K562 (cell line): ENCODE results near the gene CIAO1. TPM values are rescaled to one million over a fixed set of nuclear protein-coding genes. Genes with fewer than 3 reads are reported as not detected.
A peak's percentile ranks its signal among the peaks of the same experiment; 100 is the strongest.

ENCODE experiments used
- BMI1 ChIP-seq: fragments of 150-350 bp; IDR thresholded peaks from 2 replicates; pipeline ENCODE4 v1.6.1; 2014; ENCODE audit warnings: low read length
- BRD4 ChIP-seq: fragments of 200-600 bp; sonication (generic); IDR thresholded peaks from 2 replicates; pipeline ENCODE4 v1.6.1; 2017; ENCODE audit warnings: inconsistent platforms
- DMBX1 ChIP-seq: fragments of 250-450 bp; sonication (Bioruptor Pico); IDR thresholded peaks from 2 replicates; pipeline ENCODE4 v1.8.0; 2022; ENCODE audit warnings: inconsistent platforms, mild to moderate bottlenecking, moderate library complexity, borderline replicate concordance
- EP300 ChIP-seq: IDR thresholded peaks from 2 replicates; pipeline ENCODE4 v1.6.1; 2012; ENCODE audit warnings: low read length, improper control_type of control experiment
- ESRRA ChIP-seq: fragments of 450-650 bp; IDR thresholded peaks from 2 replicates; pipeline ENCODE4 v1.6.1; 2014; ENCODE audit warnings: low read depth, mild to moderate bottlenecking, moderate library complexity, borderline replicate concordance
- ETS2 ChIP-seq: IDR thresholded peaks from 2 replicates; pipeline ENCODE4 v1.6.1; 2016; ENCODE audit warnings: borderline replicate concordance, missing genetic modification characterization, mild to moderate bottlenecking, moderate library complexity, missing compliant biosample characterization; ENCODE audit not compliant: poor library complexity, severe bottlenecking
- GABPB1 ChIP-seq: sonication (generic); formaldehyde crosslinking; IDR thresholded peaks from 2 replicates; pipeline ENCODE4 v1.8.0; 2022; ENCODE audit warnings: mild to moderate bottlenecking, missing genetic modification reagents
- HDGF ChIP-seq: fragments of 450-650 bp; IDR thresholded peaks from 2 replicates; pipeline ENCODE4 v1.6.1; 2016
- MCM7 ChIP-seq, 2 experiments: fragments of 450-650 bp; IDR thresholded peaks; 2 replicates each; pipeline ENCODE4 v1.6.1; 2016 to 2018
- MYNN ChIP-seq, 2 experiments: sonication (generic); formaldehyde crosslinking in 1 of 2; IDR thresholded peaks; 2 replicates each; pipeline versions ENCODE4 v1.5.0 to v1.6.1; 2016 to 2020; ENCODE audit warnings: antibody characterized with exemption in 1 of 2, missing genetic modification reagents in 1 of 2
- POLR2AphosphoS5 ChIP-seq: IDR thresholded peaks from 2 replicates; pipeline ENCODE4 v1.6.1; 2011; ENCODE audit warnings: mild to moderate bottlenecking, low read depth, low read length, moderate library complexity; ENCODE audit not compliant: control insufficient read depth, insufficient read depth
- SAFB ChIP-seq: fragments of 200-400 bp; formaldehyde crosslinking; IDR thresholded peaks from 2 replicates; pipeline ENCODE4 v1.6.1; 2017; ENCODE audit warnings: low read depth, low read length, borderline replicate concordance
- TBL1XR1 ChIP-seq, 2 experiments: IDR thresholded peaks; 2 replicates each; pipeline ENCODE4 v1.6.1; 2012; ENCODE audit warnings: improper control_type of control experiment in 2 of 2, low read length in 2 of 2, mild to moderate bottlenecking in 1 of 2
- polyA plus RNA-seq, 8 experiments: library from polyadenylated mRNA; depleted of rRNA in 4 of 8; stranded (reverse) in 5 of 8; unstranded in 3 of 8; fragments of >200 nt; fragmentation: Nextera tagmentation in 2 of 8; fragmentation: Illumina TruSeq in 1 of 8; extraction: Ambion mirVana in 2 of 8; extraction: Trizol in 1 of 8; gene quantifications; 2 replicates each; pipeline versions ENCODE4 v1.2.1 to v1.2.3, GENCODE V29; 2011 to 2014; ENCODE audit warnings: inconsistent platforms in 1 of 8, missing spikeins in 1 of 8
- total RNA-seq, 7 experiments: library from RNA; depleted of rRNA in 6 of 7; stranded (reverse); fragments of >200 nt in 6 of 7; fragmentation: Illumina TruSeq in 2 of 7; extraction: Trizol in 2 of 7; gene quantifications; 2 replicates each; pipeline versions ENCODE4 v1.2.1 to v1.2.3, GENCODE V29; 2011 to 2021; ENCODE audit warnings: low replicate concordance in 1 of 7
- TF ChIP-seq, protein P1 (sequence below), 3 experiments: fragments of 200-800 bp in 1 of 3; fragments of 250-450 bp in 1 of 3; fragments of 450-650 bp in 1 of 3; sonication (Bioruptor Pico) in 1 of 3; sonication (Bioruptor generic) in 1 of 3; formaldehyde crosslinking in 1 of 3; IDR thresholded peaks; 2 replicates each; pipeline versions ENCODE4 v1.6.1 to v1.8.0; 2016 to 2022; ENCODE audit warnings: mild to moderate bottlenecking in 2 of 3, missing genetic modification characterization in 2 of 3, missing compliant biosample characterization in 1 of 3, moderate library complexity in 1 of 3
- TF ChIP-seq, protein P2 (sequence below): fragments of 450-650 bp; IDR thresholded peaks from 2 replicates; pipeline ENCODE4 v1.6.1; 2017; ENCODE audit warnings: antibody characterized with exemption, mild to moderate bottlenecking
- TF ChIP-seq, protein P3 (sequence below), 2 experiments: IDR thresholded peaks; 2 replicates each; pipeline ENCODE4 v1.6.1; 2012; ENCODE audit warnings: improper control_type of control experiment in 2 of 2, low read depth in 2 of 2, low read length in 2 of 2, borderline replicate concordance in 1 of 2

CIAO1 gene
- total and polyA plus RNA-seq, 9 of the 15 experiments (the other 6 are each of a cell fraction or from before 2014, with no cell fraction given): 11.4 to 156 (median 92.8) TPM

DNA sequence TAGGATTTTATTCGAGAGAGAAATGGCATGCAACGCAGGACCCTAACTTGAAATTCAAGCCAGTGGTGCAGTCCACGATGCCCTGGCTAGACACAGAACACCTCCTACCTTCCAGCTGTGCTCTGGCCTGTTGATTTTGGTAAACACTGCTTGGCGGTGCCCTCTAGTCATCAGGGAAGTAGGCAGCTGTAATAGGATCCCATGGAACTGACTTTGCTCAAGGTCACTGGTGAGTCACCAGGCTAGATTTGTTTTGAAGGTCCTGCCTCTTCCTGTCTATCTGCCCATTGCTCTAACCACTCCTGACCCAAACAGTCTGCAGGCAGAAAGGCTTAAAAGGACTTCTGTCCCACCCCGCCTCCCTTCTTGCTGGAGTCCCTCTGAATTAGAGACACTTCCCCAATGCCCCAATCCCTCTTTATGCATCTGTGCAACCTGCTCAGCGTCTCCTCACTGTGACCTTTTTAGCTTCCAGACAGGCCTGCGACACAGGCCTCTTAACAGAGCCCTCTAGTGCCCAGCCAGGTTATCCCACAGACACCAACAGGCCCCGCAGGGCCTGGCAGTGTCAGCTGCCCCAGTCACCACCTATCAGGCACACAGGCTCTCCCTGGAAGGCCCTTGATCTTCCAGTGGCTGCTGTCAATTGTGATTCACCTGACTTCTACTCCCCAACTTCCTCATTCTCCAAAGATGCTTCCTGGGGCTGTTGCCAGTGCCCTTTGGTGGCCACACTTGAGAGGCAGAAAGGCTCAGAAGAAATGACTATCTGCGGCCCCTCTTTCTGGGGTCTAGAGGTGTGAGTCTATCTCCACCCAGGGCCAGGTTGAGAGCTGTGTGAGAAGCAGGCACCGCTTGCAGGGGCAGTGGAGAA is 5.4 kb upstream of the CIAO1 start (continued):
- TF ChIP-seq, protein P1, sequence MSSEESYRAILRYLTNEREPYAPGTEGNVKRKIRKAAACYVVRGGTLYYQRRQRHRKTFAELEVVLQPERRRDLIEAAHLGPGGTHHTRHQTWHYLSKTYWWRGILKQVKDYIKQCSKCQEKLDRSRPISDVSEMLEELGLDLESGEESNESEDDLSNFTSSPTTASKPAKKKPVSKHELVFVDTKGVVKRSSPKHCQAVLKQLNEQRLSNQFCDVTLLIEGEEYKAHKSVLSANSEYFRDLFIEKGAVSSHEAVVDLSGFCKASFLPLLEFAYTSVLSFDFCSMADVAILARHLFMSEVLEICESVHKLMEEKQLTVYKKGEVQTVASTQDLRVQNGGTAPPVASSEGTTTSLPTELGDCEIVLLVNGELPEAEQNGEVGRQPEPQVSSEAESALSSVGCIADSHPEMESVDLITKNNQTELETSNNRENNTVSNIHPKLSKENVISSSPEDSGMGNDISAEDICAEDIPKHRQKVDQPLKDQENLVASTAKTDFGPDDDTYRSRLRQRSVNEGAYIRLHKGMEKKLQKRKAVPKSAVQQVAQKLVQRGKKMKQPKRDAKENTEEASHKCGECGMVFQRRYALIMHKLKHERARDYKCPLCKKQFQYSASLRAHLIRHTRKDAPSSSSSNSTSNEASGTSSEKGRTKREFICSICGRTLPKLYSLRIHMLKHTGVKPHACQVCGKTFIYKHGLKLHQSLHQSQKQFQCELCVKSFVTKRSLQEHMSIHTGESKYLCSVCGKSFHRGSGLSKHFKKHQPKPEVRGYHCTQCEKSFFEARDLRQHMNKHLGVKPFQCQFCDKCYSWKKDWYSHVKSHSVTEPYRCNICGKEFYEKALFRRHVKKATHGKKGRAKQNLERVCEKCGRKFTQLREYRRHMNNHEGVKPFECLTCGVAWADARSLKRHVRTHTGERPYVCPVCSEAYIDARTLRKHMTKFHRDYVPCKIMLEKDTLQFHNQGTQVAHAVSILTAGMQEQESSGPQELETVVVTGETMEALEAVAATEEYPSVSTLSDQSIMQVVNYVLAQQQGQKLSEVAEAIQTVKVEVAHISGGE (CRISPR knock-in tag; IDR thresholded peaks at IDR 0.05): peak in 1 of 3 experiments; percentile 19; a peak in 1 of 6 replicates
- no peak for TF ChIP-seq ETS2 (tag)
- TF ChIP-seq DMBX1 (CRISPR knock-in tag): peak; percentile 40; the same call in 1 of the 2 replicates
- peak; percentile 99 for TF ChIP-seq ESRRA
- no peak for TF ChIP-seq GABPB1 (CRISPR knock-in tag)
- no peak for TF ChIP-seq SAFB
- no peak for TF ChIP-seq HDGF
- no peak for TF ChIP-seq POLR2AphosphoS5
- TF ChIP-seq, protein P2, sequence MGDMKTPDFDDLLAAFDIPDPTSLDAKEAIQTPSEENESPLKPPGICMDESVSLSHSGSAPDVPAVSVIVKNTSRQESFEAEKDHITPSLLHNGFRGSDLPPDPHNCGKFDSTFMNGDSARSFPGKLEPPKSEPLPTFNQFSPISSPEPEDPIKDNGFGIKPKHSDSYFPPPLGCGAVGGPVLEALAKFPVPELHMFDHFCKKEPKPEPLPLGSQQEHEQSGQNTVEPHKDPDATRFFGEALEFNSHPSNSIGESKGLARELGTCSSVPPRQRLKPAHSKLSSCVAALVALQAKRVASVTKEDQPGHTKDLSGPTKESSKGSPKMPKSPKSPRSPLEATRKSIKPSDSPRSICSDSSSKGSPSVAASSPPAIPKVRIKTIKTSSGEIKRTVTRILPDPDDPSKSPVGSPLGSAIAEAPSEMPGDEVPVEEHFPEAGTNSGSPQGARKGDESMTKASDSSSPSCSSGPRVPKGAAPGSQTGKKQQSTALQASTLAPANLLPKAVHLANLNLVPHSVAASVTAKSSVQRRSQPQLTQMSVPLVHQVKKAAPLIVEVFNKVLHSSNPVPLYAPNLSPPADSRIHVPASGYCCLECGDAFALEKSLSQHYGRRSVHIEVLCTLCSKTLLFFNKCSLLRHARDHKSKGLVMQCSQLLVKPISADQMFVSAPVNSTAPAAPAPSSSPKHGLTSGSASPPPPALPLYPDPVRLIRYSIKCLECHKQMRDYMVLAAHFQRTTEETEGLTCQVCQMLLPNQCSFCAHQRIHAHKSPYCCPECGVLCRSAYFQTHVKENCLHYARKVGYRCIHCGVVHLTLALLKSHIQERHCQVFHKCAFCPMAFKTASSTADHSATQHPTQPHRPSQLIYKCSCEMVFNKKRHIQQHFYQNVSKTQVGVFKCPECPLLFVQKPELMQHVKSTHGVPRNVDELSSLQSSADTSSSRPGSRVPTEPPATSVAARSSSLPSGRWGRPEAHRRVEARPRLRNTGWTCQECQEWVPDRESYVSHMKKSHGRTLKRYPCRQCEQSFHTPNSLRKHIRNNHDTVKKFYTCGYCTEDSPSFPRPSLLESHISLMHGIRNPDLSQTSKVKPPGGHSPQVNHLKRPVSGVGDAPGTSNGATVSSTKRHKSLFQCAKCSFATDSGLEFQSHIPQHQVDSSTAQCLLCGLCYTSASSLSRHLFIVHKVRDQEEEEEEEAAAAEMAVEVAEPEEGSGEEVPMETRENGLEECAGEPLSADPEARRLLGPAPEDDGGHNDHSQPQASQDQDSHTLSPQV: peak; percentile 48; the same call in 1 of the 2 replicates
- TF ChIP-seq MCM7 (IDR thresholded peaks at IDR 0.05): no peak
- no peak for TF ChIP-seq BMI1
- TF ChIP-seq TBL1XR1 (IDR thresholded peaks at IDR 0.05; ENCODE audit: low read length in 2 of 2): peak in 1 of 2 experiments; percentile 44; a peak in 1 of 4 replicates
- TF ChIP-seq EP300: no peak; the same call in 1 of the 2 replicates
- no peak for TF ChIP-seq MYNN (IDR thresholded peaks at IDR 0.05)
- no peak for TF ChIP-seq MYNN (CRISPR knock-in tag; IDR thresholded peaks at IDR 0.05)
- no peak for TF ChIP-seq BRD4
- TF ChIP-seq, protein P3, sequence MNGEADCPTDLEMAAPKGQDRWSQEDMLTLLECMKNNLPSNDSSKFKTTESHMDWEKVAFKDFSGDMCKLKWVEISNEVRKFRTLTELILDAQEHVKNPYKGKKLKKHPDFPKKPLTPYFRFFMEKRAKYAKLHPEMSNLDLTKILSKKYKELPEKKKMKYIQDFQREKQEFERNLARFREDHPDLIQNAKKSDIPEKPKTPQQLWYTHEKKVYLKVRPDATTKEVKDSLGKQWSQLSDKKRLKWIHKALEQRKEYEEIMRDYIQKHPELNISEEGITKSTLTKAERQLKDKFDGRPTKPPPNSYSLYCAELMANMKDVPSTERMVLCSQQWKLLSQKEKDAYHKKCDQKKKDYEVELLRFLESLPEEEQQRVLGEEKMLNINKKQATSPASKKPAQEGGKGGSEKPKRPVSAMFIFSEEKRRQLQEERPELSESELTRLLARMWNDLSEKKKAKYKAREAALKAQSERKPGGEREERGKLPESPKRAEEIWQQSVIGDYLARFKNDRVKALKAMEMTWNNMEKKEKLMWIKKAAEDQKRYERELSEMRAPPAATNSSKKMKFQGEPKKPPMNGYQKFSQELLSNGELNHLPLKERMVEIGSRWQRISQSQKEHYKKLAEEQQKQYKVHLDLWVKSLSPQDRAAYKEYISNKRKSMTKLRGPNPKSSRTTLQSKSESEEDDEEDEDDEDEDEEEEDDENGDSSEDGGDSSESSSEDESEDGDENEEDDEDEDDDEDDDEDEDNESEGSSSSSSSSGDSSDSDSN (IDR thresholded peaks at IDR 0.05; ENCODE audit: borderline replicate concordance in 1 of 2, low read depth in 2 of 2, low read length in 2 of 2): no peak
